HG03460 (cell line): ENCODE data around the gene PPP1R12B.
"Not testable (repeated sequence)": the region's sequence is repeated elsewhere in the genome, so short reads cannot be mapped to it uniquely, and the experiment has no call there.

ENCODE experiments used
- ATAC-seq: cut with Tn5 transposase; IDR thresholded peaks from one replicate; pipeline ENCODE4 v1.9.1; 2021; ENCODE audit not compliant: unreplicated experiment

Gene PPP1R12B

GRCh38 chr1:202599669-202600431 is 251.4 kb downstream of the PPP1R12B start:
- ATAC-seq, result no peak

GRCh38 chr1:202600432-202601041 is 252.0 kb downstream of the PPP1R12B start:
- no peak for ATAC-seq

GRCh38 chr1:202603435-202603834 is 254.9 kb downstream of the PPP1R12B start:
- ATAC-seq, result no peak

GRCh38 chr1:202605515-202605914 is 257.0 kb downstream of the PPP1R12B start:
- no peak for ATAC-seq

- ATAC-seq, result not testable (repeated sequence)
Measured at GRCh38 chr1:202612036-202612435, 263.5 kb downstream of the PPP1R12B start.

- ATAC-seq, result no peak
Measured at GRCh38 chr1:202613571-202613970, 265.1 kb downstream of the PPP1R12B start.

- ATAC-seq, result not testable (repeated sequence)
Measured at GRCh38 chr1:202614363-202615207, 266.1 kb downstream of the PPP1R12B start.

GRCh38 chr1:202615208-202615500 is 266.7 kb downstream of the PPP1R12B start:
- ATAC-seq, result not testable (repeated sequence)

- peak; percentile 78 for ATAC-seq
Measured at GRCh38 chr1:202615501-202616354, 267.2 kb downstream of the PPP1R12B start.

- ATAC-seq, result peak; percentile 21
Measured at GRCh38 chr1:202616355-202616915, 267.9 kb downstream of the PPP1R12B start.

- ATAC-seq, result not testable (repeated sequence)
Measured at GRCh38 chr1:202619012-202619411, 270.5 kb downstream of the PPP1R12B start.

- no peak for ATAC-seq
Measured at GRCh38 chr1:202619505-202619904, 271.0 kb downstream of the PPP1R12B start.

- not testable (repeated sequence) for ATAC-seq
Measured at GRCh38 chr1:202620036-202620435, 271.5 kb downstream of the PPP1R12B start.

- no peak for ATAC-seq
Measured at GRCh38 chr1:202621446-202621845, 272.9 kb downstream of the PPP1R12B start.

- ATAC-seq, result no peak
Measured at GRCh38 chr1:202622388-202622787, 273.9 kb downstream of the PPP1R12B start.

- no peak for ATAC-seq
Measured at GRCh38 chr1:202623075-202623474, 274.6 kb downstream of the PPP1R12B start.

GRCh38 chr1:202623476-202623875 is 275.0 kb downstream of the PPP1R12B start:
- ATAC-seq, result not testable (repeated sequence)

- ATAC-seq, result no peak
Measured at GRCh38 chr1:202624088-202624780, 275.7 kb downstream of the PPP1R12B start.

- ATAC-seq, result no peak
Measured at GRCh38 chr1:202624781-202625108, 276.2 kb downstream of the PPP1R12B start.
